Neuronal stem cell (in vitro differentiated cells): Measurements from ENCODE around the gene PRODH2.
"Not testable (repeated sequence)": the region's sequence is repeated elsewhere in the genome, so short reads cannot be mapped to it uniquely, and the experiment has no call there.

ENCODE experiments used
- DNase-seq: peaks from one replicate; pipeline ENCODE4 v3.0.0-alpha.2; 2013; ENCODE audit warnings: low spot score
- H2AFZ ChIP-seq: one replicate; pipeline ENCODE4 v1.6.1; 2013; ENCODE audit warnings: mild to moderate bottlenecking, low read length, inconsistent platforms
- H2AK5ac ChIP-seq: 2 replicates; pipeline ENCODE4 v1.6.1; 2013; ENCODE audit warnings: low read depth, mild to moderate bottlenecking, inconsistent platforms, low read length, moderate library complexity, mixed read lengths
- H2BK120ac ChIP-seq: 2 replicates; pipeline ENCODE4 v1.6.1; 2013; ENCODE audit warnings: low read depth, mild to moderate bottlenecking, inconsistent platforms, low read length, moderate library complexity, mixed read lengths
- H2BK12ac ChIP-seq: one replicate; pipeline ENCODE4 v1.6.1; 2013; ENCODE audit warnings: low read length, inconsistent platforms
- H2BK15ac ChIP-seq: 2 replicates; pipeline ENCODE4 v1.6.1; 2013; ENCODE audit warnings: mild to moderate bottlenecking, low read length, inconsistent platforms, mixed read lengths
- H2BK5ac ChIP-seq: one replicate; pipeline ENCODE4 v1.6.1; 2013; ENCODE audit warnings: inconsistent platforms, mild to moderate bottlenecking, low read length, moderate library complexity
- H3K14ac ChIP-seq: one replicate; pipeline ENCODE4 v1.6.1; 2013; ENCODE audit warnings: low read length, inconsistent platforms
- H3K18ac ChIP-seq: 2 replicates; pipeline ENCODE4 v1.6.1; 2013; ENCODE audit warnings: low read length, inconsistent platforms
- H3K23ac ChIP-seq: 2 replicates; pipeline ENCODE4 v1.6.1; 2013; ENCODE audit warnings: low read depth, mild to moderate bottlenecking, mixed read lengths, low read length, inconsistent platforms; ENCODE audit not compliant: poor library complexity
- H3K27ac ChIP-seq: replicated peaks from 3 replicates; pipeline ENCODE4 v1.5.1; 2013; ENCODE audit warnings: low read length, inconsistent platforms
- H3K27me3 ChIP-seq, 3 experiments: 2 replicates each; pipeline ENCODE4 v1.6.1; 2013; ENCODE audit warnings: low read length in 3 of 3, mild to moderate bottlenecking in 2 of 3, inconsistent platforms in 1 of 3, low read depth in 1 of 3, mixed read lengths in 1 of 3, moderate library complexity in 1 of 3; ENCODE audit not compliant: control insufficient read depth in 3 of 3, insufficient read depth in 3 of 3
- H3K36me3 ChIP-seq, 2 donors: replicated peaks in 1 of 2; 2 replicates each; pipeline ENCODE4 v1.6.1; 2013; ENCODE audit warnings: low read length in 2 of 2; ENCODE audit not compliant: control insufficient read depth in 2 of 2, insufficient read depth in 2 of 2
- H3K4ac ChIP-seq: 2 replicates; pipeline ENCODE4 v1.6.1; 2013; ENCODE audit warnings: inconsistent platforms, mild to moderate bottlenecking, low read length, moderate library complexity
- H3K4me1 ChIP-seq, 2 donors: 1 replicate in 1 of 2; 2 replicates in 1 of 2; pipeline ENCODE4 v1.6.1; 2013; ENCODE audit warnings: low read length in 2 of 2, low read depth in 1 of 2; ENCODE audit not compliant: control insufficient read depth in 2 of 2, insufficient read depth in 1 of 2
- H3K4me2 ChIP-seq: one replicate; pipeline ENCODE4 v1.6.1; 2013; ENCODE audit warnings: mild to moderate bottlenecking, low read length, inconsistent platforms; ENCODE audit not compliant: insufficient read depth, poor library complexity, severe bottlenecking
- H3K4me3 ChIP-seq, 2 donors: 2 replicates each; pipeline ENCODE4 v1.5.1; 2013; ENCODE audit warnings: low read length in 2 of 2, mild to moderate bottlenecking in 2 of 2, inconsistent platforms in 1 of 2, moderate library complexity in 1 of 2
- H3K79me1 ChIP-seq: one replicate; pipeline ENCODE4 v1.6.1; 2013; ENCODE audit warnings: low read depth, mild to moderate bottlenecking, inconsistent platforms, low read length, moderate library complexity
- H3K9ac ChIP-seq: one replicate; pipeline ENCODE4 v1.6.1; 2013; ENCODE audit warnings: mild to moderate bottlenecking, low read depth, low read length, inconsistent platforms; ENCODE audit not compliant: poor library complexity
- H3K9me3 ChIP-seq, 2 donors: replicated peaks in 1 of 2; 2 replicates each; pipeline versions ENCODE3 to v1.6.1; 2013; ENCODE audit warnings: low read length in 2 of 2, mild to moderate bottlenecking in 2 of 2, inconsistent platforms in 1 of 2, low read depth in 1 of 2, mixed read lengths in 1 of 2, moderate library complexity in 1 of 2; ENCODE audit not compliant: control insufficient read depth in 2 of 2, insufficient read depth in 1 of 2
- H4K8ac ChIP-seq: one replicate; pipeline ENCODE4 v1.6.1; 2013; ENCODE audit warnings: low read depth, mild to moderate bottlenecking, inconsistent platforms, low read length, moderate library complexity
- H4K91ac ChIP-seq: one replicate; pipeline ENCODE4 v1.6.1; 2013; ENCODE audit warnings: low read length, low read depth, mild to moderate bottlenecking, inconsistent platforms; ENCODE audit not compliant: poor library complexity
- WGBS, 2 donors: extraction: QIAGEN DNeasy Blood & Tissue Kit; methylation state at CpG; one replicate each; pipeline ENCODE4 v1.1.7; 2013; ENCODE audit warnings: missing lambda C conversion rate in 2 of 2, mixed read lengths in 1 of 2; ENCODE audit not compliant: insufficient read length in 2 of 2, insufficient replicate concordance in 1 of 2; ENCODE audit errors: extremely low coverage in 2 of 2; 5-methylcytosine and 5-hydroxymethylcytosine counted together

Gene PRODH2

GRCh38 chr19:35842666-35843272 lies 30.1 kb upstream of the PRODH2 start:
- no peak overlapping the region for H2BK120ac ChIP-seq
- WGBS, 2 donors = no CpG with 5 or more reads among the region's 4 CpGs
- H4K91ac ChIP-seq = no peak overlapping the region
- H3K4me1 ChIP-seq = peaks cover 4 to 7% of the 10 kb centered on the region in 2 donors
- no peaks in the 10 kb centered on the region for H3K79me1 ChIP-seq
- H2BK5ac ChIP-seq = no peak overlapping the region
- no peaks in the 10 kb centered on the region for H3K36me3 ChIP-seq
- H3K27ac ChIP-seq = no peak overlapping the region
- no peak overlapping the region for H2BK15ac ChIP-seq
- H4K8ac ChIP-seq = no peak overlapping the region
- H2AFZ ChIP-seq = no peak overlapping the region
- H3K27me3 ChIP-seq = peaks cover 21 to 64% (median 43%) of the 10 kb centered on the region in 3 experiments
- no peak overlapping the region for H3K9ac ChIP-seq
- H3K4ac ChIP-seq = no peak overlapping the region
- H3K18ac ChIP-seq = no peak overlapping the region
- no peak overlapping the region for H3K23ac ChIP-seq
- no peak overlapping the region for H3K4me3 ChIP-seq
- H2BK12ac ChIP-seq = no peak overlapping the region
- no peak overlapping the region for H3K14ac ChIP-seq
- DNase-seq = no peak
- no peak overlapping the region for H3K4me2 ChIP-seq
- no peak overlapping the region for H2AK5ac ChIP-seq
- H3K9me3 ChIP-seq = peaks cover 0 to 2% of the 10 kb centered on the region in 2 donors

DNA sequence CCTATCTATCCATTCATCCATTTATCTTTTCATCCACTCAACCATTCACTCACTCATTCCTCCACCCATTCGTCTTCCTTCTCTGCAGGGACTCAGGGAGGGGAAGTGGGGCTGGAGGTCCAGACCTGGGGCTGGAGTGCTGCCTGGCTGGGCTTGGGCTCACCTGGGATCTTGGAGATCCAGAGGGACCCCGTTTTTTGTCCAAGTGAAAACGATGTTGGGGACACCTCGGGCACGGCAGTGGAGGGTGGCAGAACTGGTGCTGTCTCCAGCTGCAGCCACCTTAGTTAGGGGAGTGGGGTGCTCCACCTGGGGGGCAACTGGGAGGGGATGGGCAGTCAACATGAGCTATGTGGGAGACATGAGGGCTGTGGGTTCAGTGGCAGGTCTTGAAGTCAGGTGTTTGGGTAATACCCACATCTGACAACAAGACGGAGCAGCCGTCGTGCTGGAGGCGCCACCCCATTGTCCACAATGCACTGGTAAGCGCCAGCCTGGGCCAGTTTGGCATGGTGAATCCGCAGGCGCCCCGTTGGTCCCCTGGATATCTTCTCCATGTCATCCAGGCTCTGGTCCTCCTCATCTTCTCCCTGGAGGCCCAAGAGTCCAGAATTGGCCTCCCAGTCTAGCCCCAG lies 29.4 kb upstream of the PRODH2 start:
- H2AFZ ChIP-seq = no peak overlapping the region
- peak overlapping the region; percentile 65 for H3K23ac ChIP-seq
- H3K36me3 ChIP-seq = no peaks in the 10 kb centered on the region
- H3K4ac ChIP-seq = no peak overlapping the region
- peaks cover 0 to 2% of the 10 kb centered on the region in 2 donors for H3K9me3 ChIP-seq
- H2AK5ac ChIP-seq = no peak overlapping the region
- DNase-seq = no peak
- H4K8ac ChIP-seq = no peak overlapping the region
- H3K18ac ChIP-seq = peak overlapping the region; percentile 17
- no peak overlapping the region for H2BK15ac ChIP-seq
- H3K4me3 ChIP-seq = no peak overlapping the region
- no peak overlapping the region for H3K4me2 ChIP-seq
- H2BK12ac ChIP-seq = no peak overlapping the region
- H3K27ac ChIP-seq = no peak overlapping the region
- no peak overlapping the region for H2BK5ac ChIP-seq
- 100% methylated on average over 1 of the region's 13 CpGs; no CpG with 5 or more reads in 1 of the 2 donors for whole genome bisulfite sequencing, 2 donors
- no peak overlapping the region for H3K9ac ChIP-seq
- peak overlapping the region; percentile 82 for H3K14ac ChIP-seq
- H3K27me3 ChIP-seq = peaks cover 21 to 58% (median 43%) of the 10 kb centered on the region in 3 experiments
- no peak overlapping the region for H2BK120ac ChIP-seq
- no peak overlapping the region for H4K91ac ChIP-seq
- H3K4me1 ChIP-seq = peaks cover 4 to 7% of the 10 kb centered on the region in 2 donors
- no peaks in the 10 kb centered on the region for H3K79me1 ChIP-seq

DNA sequence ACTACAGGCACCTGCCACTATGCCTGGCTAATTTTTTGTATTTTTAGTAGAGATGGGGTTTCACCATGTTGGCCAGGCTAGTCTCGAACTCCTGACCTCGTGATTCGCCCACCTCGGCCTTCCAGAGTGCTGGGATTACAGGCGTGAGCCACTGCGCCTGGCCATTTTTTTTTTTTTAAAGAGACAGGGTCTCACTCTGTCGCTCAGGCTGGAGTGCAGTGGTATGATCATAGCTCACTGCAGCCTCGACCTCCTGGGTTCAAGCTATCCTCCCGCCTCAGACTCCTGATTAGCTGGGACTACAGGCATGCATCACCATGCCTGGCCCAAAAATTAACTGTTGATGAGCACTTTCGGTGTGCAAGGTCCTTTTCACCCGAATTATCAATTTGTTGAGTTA lies 23.5 kb upstream of the PRODH2 start:
- H3K79me1 ChIP-seq, H2AFZ ChIP-seq, DNase-seq, H2AK5ac ChIP-seq, H3K36me3 ChIP-seq, H3K18ac ChIP-seq, H2BK120ac ChIP-seq, H2BK5ac ChIP-seq, H3K4ac ChIP-seq, H3K9me3 ChIP-seq, H3K27ac ChIP-seq, H3K4me2 ChIP-seq, H3K14ac ChIP-seq, H3K9ac ChIP-seq, H3K4me1 ChIP-seq, H3K4me3 ChIP-seq, H2BK15ac ChIP-seq, H4K8ac ChIP-seq, H4K91ac ChIP-seq, H2BK12ac ChIP-seq, H3K23ac ChIP-seq: not testable (repeated sequence)
- peaks cover 0 to 24% (median 0%) of the 10 kb centered on the region in 3 experiments for H3K27me3 ChIP-seq
- no CpG with 5 or more reads among the region's 11 CpGs for WGBS, 2 donors

GRCh38 chr19:35833972-35834371 lies 21.3 kb upstream of the PRODH2 start:
- Histone ChIP-seq H2BK12ac (no peak overlapping the region), H2BK15ac (no peak overlapping the region), H3K23ac (no peak overlapping the region), H3K4me3 (no peak overlapping the region), H3K36me3 (no peaks in the 10 kb centered on the region), H3K14ac (no peak overlapping the region), H3K4ac (no peak overlapping the region), H4K8ac (no peak overlapping the region), H2BK5ac (no peak overlapping the region), H2BK120ac (no peak overlapping the region), H4K91ac (no peak overlapping the region), H3K9ac (no peak overlapping the region), H3K4me1 (no peaks in the 10 kb centered on the region), H3K4me2 (no peak overlapping the region), H3K27ac (no peak overlapping the region), H3K9me3 (no peaks in the 10 kb centered on the region), H3K79me1 (no peaks in the 10 kb centered on the region), H3K27me3 (peaks cover 0 to 30% (median 0%) of the 10 kb centered on the region in 3 experiments), H2AFZ (no peak overlapping the region), H3K18ac (no peak overlapping the region), H2AK5ac (no peak overlapping the region)
- DNase-seq = no peak
- no CpG with 5 or more reads among the region's 7 CpGs for WGBS, 2 donors
